HG03558 (cell line): ENCODE data around the gene HS3ST3B1.
A peak's percentile ranks its signal among the peaks of the same experiment; 100 is the strongest.

Experiments
- ATAC-seq: cut with Tn5 transposase; IDR thresholded peaks from one replicate; pipeline ENCODE4 v1.9.1; 2021; ENCODE audit warnings: moderate number of reproducible peaks; ENCODE audit not compliant: unreplicated experiment; ENCODE audit errors: extremely low read depth

HS3ST3B1 gene

GRCh38 chr17:14320098-14320497, 19.2 kb downstream of the HS3ST3B1 start:
- ATAC-seq = no peak

- no peak for ATAC-seq
These were observed 20.0 kb downstream of the HS3ST3B1 start for GRCh38 chr17:14320734-14321475.

- no peak for ATAC-seq
These were observed 20.6 kb downstream of the HS3ST3B1 start for GRCh38 chr17:14321476-14321949.

- no peak for ATAC-seq
These were observed 21.3 kb downstream of the HS3ST3B1 start for GRCh38 chr17:14321980-14322776.

- ATAC-seq = no peak
These were observed 22.7 kb downstream of the HS3ST3B1 start for GRCh38 chr17:14323522-14323981.

- no peak for ATAC-seq
These were observed 24.8 kb downstream of the HS3ST3B1 start for GRCh38 chr17:14325618-14326167.

DNA sequence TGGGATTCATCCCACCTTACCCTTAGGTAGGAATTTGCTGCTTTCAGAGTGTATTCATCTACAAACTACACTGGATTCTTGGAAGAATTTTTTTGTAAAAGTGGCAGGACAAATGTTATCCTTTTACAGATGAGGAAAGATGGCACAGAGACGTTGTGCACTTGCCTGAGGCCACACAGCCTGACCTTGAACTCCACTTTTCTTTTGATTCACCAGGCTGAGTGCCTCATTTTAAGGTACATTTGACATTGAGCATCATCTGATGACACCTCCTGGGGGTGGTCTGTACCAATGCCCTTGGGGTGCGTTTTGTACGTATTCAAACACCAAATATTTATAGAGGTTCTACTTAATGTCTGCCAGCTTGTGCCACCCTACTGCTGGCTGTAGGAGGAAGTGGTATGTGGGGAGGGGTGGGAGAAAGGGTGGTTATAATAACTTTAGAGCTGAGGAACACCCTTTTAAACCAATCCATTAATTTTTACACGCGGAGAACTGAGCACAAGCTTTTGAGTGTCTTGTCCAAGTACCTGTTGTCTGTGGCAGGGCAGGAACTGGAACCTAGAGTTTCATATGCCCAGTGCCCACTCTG, 29.1 kb downstream of the HS3ST3B1 start:
- no peak for ATAC-seq

- no peak for ATAC-seq
These were observed 29.6 kb downstream of the HS3ST3B1 start for GRCh38 chr17:14330492-14330962.

DNA sequence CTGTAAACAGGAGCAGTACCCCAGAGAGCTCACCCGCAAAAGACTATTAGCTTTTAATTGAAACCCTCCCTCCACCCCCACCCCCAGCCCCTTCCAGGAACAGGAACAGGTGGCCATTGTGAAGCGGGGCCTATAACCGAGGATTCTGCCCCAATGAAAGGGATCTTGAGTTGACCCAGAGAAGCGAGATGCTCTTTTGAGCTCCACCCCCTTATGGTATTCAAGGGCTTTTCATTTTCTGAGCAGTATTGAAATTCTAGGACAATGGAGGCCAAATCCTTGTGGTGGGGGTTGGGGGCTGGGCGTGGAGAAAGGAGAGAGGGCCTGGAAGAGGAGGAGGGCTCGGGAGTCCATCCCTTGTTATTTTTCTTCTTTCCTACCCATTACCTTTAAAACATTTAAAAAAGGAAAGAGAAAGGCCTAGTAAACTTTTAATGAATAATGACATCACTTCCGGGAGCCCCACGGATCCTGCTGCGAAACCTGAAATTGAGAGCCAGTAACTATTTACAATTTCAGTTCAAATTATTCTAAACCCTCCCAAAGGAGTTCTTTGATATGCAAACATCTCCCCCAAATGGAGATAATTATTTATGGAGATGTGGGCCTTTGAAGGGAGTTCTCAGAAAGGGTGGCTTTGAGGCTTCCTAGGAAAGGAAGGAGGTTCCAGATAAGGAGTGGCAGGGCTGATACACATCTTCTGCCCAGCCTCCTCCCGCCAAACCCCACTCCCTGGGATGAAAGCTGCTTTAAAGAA, 30.5 kb downstream of the HS3ST3B1 start:
- no peak for ATAC-seq

DNA sequence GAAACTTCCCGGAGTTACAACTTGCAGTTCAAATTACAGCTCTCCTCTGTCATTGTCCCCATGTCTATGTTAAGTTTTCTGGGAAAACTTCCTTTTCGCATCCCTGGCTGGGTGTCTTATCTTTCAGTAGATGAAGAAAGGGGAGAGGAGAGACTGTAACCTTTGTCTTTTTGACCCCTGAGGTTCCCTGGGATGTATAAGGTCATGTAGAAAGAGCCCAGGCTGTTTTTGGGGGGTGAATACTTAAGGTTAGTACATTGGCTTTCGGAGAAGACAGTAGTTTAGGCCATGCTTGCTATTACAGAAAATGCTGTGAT, 31.1 kb downstream of the HS3ST3B1 start:
- ATAC-seq = no peak

- no peak for ATAC-seq
These were observed 31.4 kb downstream of the HS3ST3B1 start for GRCh38 chr17:14332331-14332730.

- ATAC-seq = no peak
These were observed 32.6 kb downstream of the HS3ST3B1 start for GRCh38 chr17:14333506-14333905.

- no peak for ATAC-seq
These were observed 33.5 kb downstream of the HS3ST3B1 start for GRCh38 chr17:14334276-14334840.

GRCh38 chr17:14334919-14335318, 34.0 kb downstream of the HS3ST3B1 start:
- ATAC-seq = no peak

GRCh38 chr17:14336418-14336817, 35.5 kb downstream of the HS3ST3B1 start:
- ATAC-seq = no peak

- peak; percentile 81 for ATAC-seq
These were observed 36.8 kb downstream of the HS3ST3B1 start for GRCh38 chr17:14337596-14338079.

GRCh38 chr17:14340857-14341754, 40.2 kb downstream of the HS3ST3B1 start:
- ATAC-seq = no peak

DNA sequence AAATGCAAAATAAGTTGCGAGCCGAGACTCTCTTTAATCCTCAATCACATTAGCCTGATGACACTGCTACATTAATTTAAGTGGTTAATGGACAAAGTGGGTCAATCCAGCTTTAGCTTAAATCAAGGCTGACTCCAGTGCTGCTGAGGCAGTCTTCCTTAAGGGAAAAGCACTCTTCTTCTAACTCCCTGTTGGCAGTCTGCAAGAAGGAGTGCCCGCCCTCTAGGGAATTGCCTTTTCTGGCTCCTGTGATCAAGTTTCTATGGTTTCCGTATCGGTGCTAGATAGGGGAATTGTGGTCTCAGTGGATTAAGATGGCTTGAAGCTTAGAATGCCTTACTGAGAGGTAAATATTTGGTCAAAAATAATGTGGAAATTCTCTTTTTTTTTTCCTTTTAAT, 41.0 kb downstream of the HS3ST3B1 start:
- ATAC-seq = no peak

GRCh38 chr17:14346801-14347200, 45.9 kb downstream of the HS3ST3B1 start:
- ATAC-seq = no peak
